Gastroesophageal sphincter (tissue), 4 donors: ENCODE results near the gene NR3C2. TPM values are rescaled to one million over a fixed set of nuclear protein-coding genes. Genes with fewer than 3 reads are reported as not detected.

Experiments
- ATAC-seq: fragments of 150-250 bp; one replicate; pipeline ENCODE4 v1.9.1; 2016; ENCODE audit warnings: mild to moderate bottlenecking, moderate library complexity
- H3K27ac ChIP-seq, 4 donors: fragments of 200-600 bp; sonication (generic) in 3 of 4; 1 replicate in 3 of 4; 2 replicates in 1 of 4; pipeline ENCODE4 v1.5.1; 2016 to 2019
- H3K27me3 ChIP-seq: fragments of 200-600 bp; sonication (generic); one replicate; pipeline ENCODE4 v1.5.1; 2019
- H3K36me3 ChIP-seq, 2 donors: fragments of 200-600 bp; sonication (generic); one replicate each; pipeline ENCODE4 v1.5.1; 2019; ENCODE audit warnings: control low read depth in 1 of 2
- H3K4me1 ChIP-seq, 3 donors: fragments of 200-600 bp; sonication (generic); 1 replicate in 2 of 3; 2 replicates in 1 of 3; pipeline ENCODE4 v1.5.1; 2016 to 2019; ENCODE audit warnings: control low read depth in 2 of 3
- H3K4me3 ChIP-seq, 2 donors: fragments of 200-600 bp; sonication (generic); one replicate each; pipeline ENCODE4 v1.5.1; 2019; ENCODE audit warnings: mild to moderate bottlenecking in 1 of 2, moderate library complexity in 1 of 2
- H3K9me3 ChIP-seq, 3 donors: fragments of 200-600 bp; sonication (generic); one replicate each; pipeline ENCODE4 v1.5.1; 2017 to 2019; ENCODE audit warnings: control low read depth in 2 of 3
- CTCF ChIP-seq, 4 experiments: fragments of 200-600 bp in 2 of 4; fragments of 450-650 bp in 2 of 4; sonication (generic) in 1 of 4; IDR thresholded peaks; one replicate each; pipeline ENCODE4 v1.5.1; 2017 to 2019; ENCODE audit warnings: antibody characterized with exemption in 4 of 4, mild to moderate bottlenecking in 2 of 4, moderate library complexity in 2 of 4
- EP300 ChIP-seq: sonication (generic); formaldehyde crosslinking; IDR thresholded peaks from one replicate; pipeline ENCODE4 v1.6.1; 2017; ENCODE audit warnings: antibody characterized with exemption, mild to moderate bottlenecking
- POLR2A ChIP-seq, 2 donors: fragments of 450-650 bp; IDR thresholded peaks; one replicate each; pipeline ENCODE4 v1.6.1; 2017; ENCODE audit warnings: antibody characterized with exemption in 2 of 2, mild to moderate bottlenecking in 2 of 2, moderate library complexity in 1 of 2
- POLR2AphosphoS5 ChIP-seq: sonication (generic); formaldehyde crosslinking; IDR thresholded peaks from one replicate; pipeline ENCODE4 v1.6.1; 2017; ENCODE audit warnings: antibody characterized with exemption
- WGBS, 2 donors: methylation state at CpG; one replicate each; pipeline ENCODE4 v1.1.5; 2018; ENCODE audit warnings: low coverage in 1 of 2; 5-methylcytosine and 5-hydroxymethylcytosine counted together
- total RNA-seq, 4 donors: library from RNA; depleted of rRNA; stranded (reverse); fragments of >200 nt; gene quantifications; one replicate each; pipeline ENCODE4 v1.1.0, GENCODE V29; 2016

The NR3C2 gene
- total RNA-seq, 4 donors from 2014 or later, result 11.6 to 15.9 (median 13.9) TPM

- no peaks in the 10 kb centered on the region for H3K27me3 ChIP-seq
- TF ChIP-seq CTCF (IDR thresholded peaks at IDR 0.05), result no peak
- TF ChIP-seq POLR2AphosphoS5, result no peak
- no peak for TF ChIP-seq EP300
- TF ChIP-seq POLR2A (IDR thresholded peaks at IDR 0.05), result no peak
- ATAC-seq, result no peak
- peaks cover 0 to 18% (median 0%) of the 10 kb centered on the region in 3 donors for H3K4me1 ChIP-seq
- H3K27ac ChIP-seq, result peak overlapping the region in 3 of 4 donors; percentile 1 to 27 (median 22)
- 3 to 11% methylated on average over 3 to 8 of the region's 8 CpGs for WGBS, 2 donors
- peak overlapping the region in 1 of 2 donors; percentile 11 for H3K4me3 ChIP-seq
- H3K9me3 ChIP-seq, result no peaks in the 10 kb centered on the region
- no peaks in the 10 kb centered on the region for H3K36me3 ChIP-seq
Observed at GRCh38 chr4:148447681-148448080, 5.5 kb upstream of the NR3C2 start.

GRCh38 chr4:148445860-148446330 is 3.7 kb upstream of the NR3C2 start:
- ATAC-seq, result peak; percentile 0
- H3K27me3 ChIP-seq, result no peaks in the 10 kb centered on the region
- no peaks in the 10 kb centered on the region for H3K36me3 ChIP-seq
- TF ChIP-seq POLR2AphosphoS5 (no peak), EP300 (no peak), POLR2A (IDR thresholded peaks at IDR 0.05) (no peak), CTCF (IDR thresholded peaks at IDR 0.05) (no peak)
- WGBS, 2 donors, result 2 to 7% methylated on average over 7 to 8 of the region's 13 CpGs
- H3K4me1 ChIP-seq, result peaks cover 0 to 24% (median 0%) of the 10 kb centered on the region in 3 donors
- no peaks in the 10 kb centered on the region for H3K9me3 ChIP-seq
- H3K27ac ChIP-seq, result peak overlapping the region; percentile 1 to 96 (median 90)
- H3K4me3 ChIP-seq, result peak overlapping the region; percentile 75 to 94

- Histone ChIP-seq H3K4me1 (peaks cover 0 to 30% (median 0%) of the 10 kb centered on the region in 3 donors), H3K4me3 (peak overlapping the region; percentile 75 to 94), H3K27ac (peak overlapping the region; percentile 7 to 96 (median 90)), H3K27me3 (no peaks in the 10 kb centered on the region), H3K9me3 (no peaks in the 10 kb centered on the region), H3K36me3 (no peaks in the 10 kb centered on the region)
- TF ChIP-seq CTCF (IDR thresholded peaks at IDR 0.05), result peak in 1 of 4 experiments; percentile 8
- no peak for TF ChIP-seq EP300
- TF ChIP-seq POLR2A (IDR thresholded peaks at IDR 0.05), result peak in 1 of 2 donors; percentile 21
- whole genome bisulfite sequencing, 2 donors, result 0 to 20% methylated on average over 1 to 3 of the region's 98 CpGs
- ATAC-seq, result peak; percentile 57
Observed at GRCh38 chr4:148445071-148445859, 3.1 kb upstream of the NR3C2 start.

- no peaks in the 10 kb centered on the region for H3K9me3 ChIP-seq
- peaks cover 0 to 38% (median 0%) of the 10 kb centered on the region in 3 donors for H3K4me1 ChIP-seq
- TF ChIP-seq POLR2AphosphoS5, result no peak
- no peaks in the 10 kb centered on the region for H3K27me3 ChIP-seq
- H3K36me3 ChIP-seq, result no peaks in the 10 kb centered on the region
- WGBS, 2 donors, result 0% methylated on average over 6 of the region's 89 CpGs; no CpG with 5 or more reads in 1 of the 2 donors
- H3K27ac ChIP-seq, result peak overlapping the region; percentile 7 to 96 (median 90)
- no peak for ATAC-seq
- peak overlapping the region; percentile 75 to 94 for H3K4me3 ChIP-seq
Observed at GRCh38 chr4:148444296-148445070, 2.3 kb upstream of the NR3C2 start.
